GM19372 (cell line): Measurements from ENCODE around the gene SLFN11.
"Not testable (repeated sequence)": the region's sequence is repeated elsewhere in the genome, so short reads cannot be mapped to it uniquely, and the experiment has no call there.

Experiments used
- ATAC-seq: cut with Tn5 transposase; IDR thresholded peaks from one replicate; pipeline ENCODE4 v1.9.1; 2021; ENCODE audit warnings: mild to moderate bottlenecking, low read depth, moderate library complexity; ENCODE audit not compliant: unreplicated experiment

SLFN11 gene

GRCh38 chr17:35312346-35312745 lies 61.1 kb downstream of the SLFN11 start:
- no peak for ATAC-seq

DNA sequence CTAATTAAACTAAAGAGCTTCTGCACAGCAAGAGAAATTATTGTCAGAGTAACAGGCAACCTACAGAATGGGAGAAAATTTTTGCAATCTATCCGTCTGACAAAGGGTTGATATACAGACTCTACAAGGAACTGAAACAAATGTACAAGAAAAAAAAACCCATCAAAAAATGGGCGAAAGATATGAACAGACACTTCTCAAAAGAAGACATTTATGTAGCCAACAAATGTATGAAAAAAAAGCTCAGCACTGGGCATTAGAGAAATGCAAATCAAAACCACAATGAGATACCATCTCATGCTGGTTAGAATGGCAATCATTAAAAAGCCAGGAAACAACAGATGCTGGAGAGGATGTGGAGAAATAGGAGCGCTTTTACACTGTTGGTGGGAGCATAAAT lies 64.1 kb downstream of the SLFN11 start:
- ATAC-seq: not testable (repeated sequence)
